DLD1 (cell line): Measurements from ENCODE around the gene STAMBPL1.
"Not testable (repeated sequence)": the region's sequence is repeated elsewhere in the genome, so short reads cannot be mapped to it uniquely, and the experiment has no call there.

ENCODE experiments used
- in situ Hi-C: cut with HindIII; loops from 2 replicates; pipeline ENCODE4 v1.10.0; 2017; ENCODE audit warnings: low sequenced_read_pairs

Gene STAMBPL1

DNA sequence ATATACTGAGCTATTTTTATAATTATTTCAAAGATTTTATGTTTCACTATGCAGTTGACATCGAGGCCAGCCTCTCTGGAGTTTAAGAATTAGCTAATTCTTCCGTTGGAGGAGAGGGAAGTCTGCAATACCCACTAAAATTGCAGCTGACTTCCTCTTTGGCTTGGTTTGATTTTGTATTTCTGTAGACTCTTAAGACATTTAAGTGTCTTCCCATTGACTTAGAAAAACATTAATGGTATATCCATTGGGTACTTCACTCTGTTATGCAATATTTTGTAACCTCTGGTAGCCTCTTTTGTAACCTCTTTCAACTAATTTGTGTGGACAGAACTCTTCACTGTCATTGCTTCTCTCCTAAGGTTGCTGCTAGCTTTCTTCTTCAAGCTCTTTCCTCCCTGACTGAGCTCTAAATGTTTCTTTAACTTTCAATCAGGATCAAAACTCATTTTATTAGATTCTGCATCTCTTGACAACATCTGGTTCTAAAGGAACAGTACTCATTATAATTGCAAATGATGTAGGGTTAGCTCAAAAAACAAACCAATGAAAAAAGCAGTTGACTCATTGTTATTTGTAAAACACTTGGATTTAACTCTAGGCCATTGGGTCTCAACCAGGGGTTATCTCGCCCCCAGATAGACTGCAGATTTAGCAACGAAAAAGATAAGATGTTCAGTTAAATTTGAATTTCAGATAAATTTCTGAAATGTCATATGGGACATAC is 26.7 kb upstream of the STAMBPL1 start:
- in situ Hi-C loops: no loop called here

GRCh38 chr10:88854684-88855083 is 25.4 kb upstream of the STAMBPL1 start:
- in situ Hi-C loops: no loop called here

DNA sequence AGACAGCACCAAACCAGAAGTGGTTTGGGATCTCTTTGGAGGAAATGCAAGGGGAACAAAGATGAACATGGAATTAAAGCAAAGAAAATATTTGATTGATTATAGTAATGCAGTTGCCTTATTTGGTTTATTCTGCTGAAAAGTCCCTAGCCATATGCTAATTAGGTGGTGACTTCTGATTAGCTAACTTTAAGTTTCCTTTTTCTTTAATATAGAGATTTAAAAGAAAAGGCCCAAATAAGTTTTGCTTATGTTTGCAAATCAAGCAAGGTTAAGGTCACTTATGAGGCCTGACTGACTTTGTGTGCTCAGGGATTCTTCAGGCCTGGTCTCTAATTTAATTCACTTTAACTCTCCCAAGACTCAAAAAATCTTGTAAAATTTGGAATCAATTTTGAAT is 22.2 kb upstream of the STAMBPL1 start:
- in situ Hi-C loops: no loop called here

- in situ Hi-C loops: no loop called here
These were observed 21.6 kb upstream of the STAMBPL1 start for GRCh38 chr10:88858491-88858890.

DNA sequence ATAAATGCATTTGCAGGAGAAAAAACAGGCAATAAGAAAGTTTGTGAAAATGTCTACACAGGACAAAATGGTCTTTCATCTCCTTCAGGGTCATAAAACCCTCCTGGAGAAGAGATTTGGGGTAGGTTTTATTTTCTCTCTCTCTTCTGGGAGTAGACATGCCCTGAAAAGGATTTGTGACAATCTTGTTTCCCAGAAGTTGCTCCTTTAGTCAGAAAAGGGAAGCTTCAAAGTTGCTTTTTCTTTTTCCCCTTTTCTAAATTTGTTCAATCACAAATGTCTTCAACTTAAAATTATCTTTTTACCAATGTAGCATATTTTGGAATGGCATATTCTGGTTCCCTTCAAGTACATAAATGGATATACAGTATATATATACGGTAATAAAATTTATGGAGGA is 19.0 kb upstream of the STAMBPL1 start:
- in situ Hi-C loops: no loop called here

DNA sequence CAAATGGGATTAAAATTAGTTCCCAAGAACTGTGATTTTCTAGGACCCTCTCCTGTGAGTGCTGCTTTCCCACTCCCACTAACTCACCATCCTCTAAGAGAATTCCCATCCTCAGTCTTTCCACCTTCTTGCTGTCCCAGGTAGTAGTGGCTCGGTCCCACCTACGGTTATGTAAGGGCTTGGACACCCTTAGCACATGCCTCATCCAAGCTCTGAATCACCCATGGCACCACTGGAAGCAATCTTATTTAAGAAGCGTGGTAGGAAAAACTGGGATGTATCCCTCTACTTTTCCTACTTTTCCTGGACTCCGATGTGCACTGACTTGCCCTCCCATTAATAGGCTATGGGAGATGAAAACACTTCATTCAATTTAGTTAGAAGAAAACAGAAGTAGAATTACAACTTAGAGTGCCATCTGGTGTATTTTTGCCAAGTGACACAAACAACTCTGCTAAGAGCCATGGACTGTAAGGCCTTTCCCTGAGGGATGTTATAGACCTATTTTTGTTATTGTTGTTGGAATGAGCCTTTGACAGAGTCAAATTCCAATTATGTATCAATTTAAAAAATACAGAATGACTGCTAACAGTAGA is 14.7 kb upstream of the STAMBPL1 start:
- in situ Hi-C loops: no loop called here

- in situ Hi-C loops: no loop called here
These were observed 13.6 kb upstream of the STAMBPL1 start for GRCh38 chr10:88866454-88866853.

DNA sequence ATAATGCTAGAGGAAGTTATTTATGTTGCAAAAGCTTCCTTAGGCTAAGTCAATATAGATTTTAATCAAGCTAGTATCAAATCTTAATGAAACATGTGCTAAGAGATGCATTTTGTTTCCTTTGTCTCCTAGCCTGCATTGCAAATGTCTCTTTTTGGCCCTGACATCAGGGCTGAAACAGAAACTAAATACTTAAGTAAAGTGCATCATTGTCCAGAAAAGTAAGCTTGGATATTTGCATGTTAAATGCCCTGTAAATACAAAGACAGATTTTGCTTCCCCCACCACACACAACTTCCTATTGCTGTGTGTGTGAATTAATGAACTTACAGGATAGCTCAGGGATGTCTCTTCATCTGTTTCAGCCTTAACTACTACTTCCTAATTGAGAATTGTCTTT is 10.0 kb upstream of the STAMBPL1 start:
- in situ Hi-C loops: no loop called here

DNA sequence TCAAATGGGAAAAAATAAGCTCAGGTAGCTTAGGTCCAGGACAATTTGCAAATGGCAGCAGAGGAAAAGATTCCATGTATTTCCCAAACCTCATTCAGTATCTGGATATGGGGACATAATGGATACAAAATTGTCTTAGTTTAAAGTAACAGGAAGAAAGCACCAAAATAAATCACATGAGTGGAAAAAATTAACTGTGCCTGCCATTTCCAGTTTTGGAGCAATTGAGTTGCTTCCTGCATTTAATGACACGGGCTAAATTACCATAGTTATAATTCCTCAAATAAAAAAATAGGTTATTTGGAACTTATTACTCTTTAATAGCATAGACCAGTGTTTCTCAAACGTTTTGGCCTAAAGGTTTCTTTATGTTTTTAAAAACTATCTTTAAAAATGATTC is 6.3 kb upstream of the STAMBPL1 start:
- in situ Hi-C loops: no loop called here

- in situ Hi-C loops: no loop called here
These were observed 5.8 kb upstream of the STAMBPL1 start for GRCh38 chr10:88874281-88874680.

GRCh38 chr10:88875081-88875480 is 5.0 kb upstream of the STAMBPL1 start:
- in situ Hi-C loops: no loop called here

GRCh38 chr10:88877298-88877697 is 2.7 kb upstream of the STAMBPL1 start:
- in situ Hi-C loops: no loop called here

- in situ Hi-C loops: no loop called here
These were observed 434 bp downstream of the STAMBPL1 start for GRCh38 chr10:88880282-88881076.

DNA sequence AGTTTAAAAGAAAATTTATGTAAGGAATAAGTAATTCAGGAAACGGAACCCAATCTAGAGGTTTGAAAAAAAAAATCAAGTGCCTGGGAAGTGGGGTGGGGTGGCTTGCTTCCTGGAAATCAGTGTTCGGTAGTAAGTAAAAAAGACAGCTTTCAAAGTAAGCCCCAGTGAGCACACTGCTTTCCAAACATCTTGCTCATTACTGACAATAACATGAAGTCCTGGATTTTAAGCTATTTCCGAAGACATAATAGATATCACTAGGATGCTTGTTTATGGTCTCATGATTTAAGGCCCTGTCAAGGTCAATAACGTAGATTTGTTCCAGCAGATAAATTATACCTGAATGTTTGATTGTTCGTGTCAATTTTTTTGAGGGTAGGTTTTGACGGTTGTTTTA is 1.3 kb downstream of the STAMBPL1 start:
- in situ Hi-C loops: no loop called here

DNA sequence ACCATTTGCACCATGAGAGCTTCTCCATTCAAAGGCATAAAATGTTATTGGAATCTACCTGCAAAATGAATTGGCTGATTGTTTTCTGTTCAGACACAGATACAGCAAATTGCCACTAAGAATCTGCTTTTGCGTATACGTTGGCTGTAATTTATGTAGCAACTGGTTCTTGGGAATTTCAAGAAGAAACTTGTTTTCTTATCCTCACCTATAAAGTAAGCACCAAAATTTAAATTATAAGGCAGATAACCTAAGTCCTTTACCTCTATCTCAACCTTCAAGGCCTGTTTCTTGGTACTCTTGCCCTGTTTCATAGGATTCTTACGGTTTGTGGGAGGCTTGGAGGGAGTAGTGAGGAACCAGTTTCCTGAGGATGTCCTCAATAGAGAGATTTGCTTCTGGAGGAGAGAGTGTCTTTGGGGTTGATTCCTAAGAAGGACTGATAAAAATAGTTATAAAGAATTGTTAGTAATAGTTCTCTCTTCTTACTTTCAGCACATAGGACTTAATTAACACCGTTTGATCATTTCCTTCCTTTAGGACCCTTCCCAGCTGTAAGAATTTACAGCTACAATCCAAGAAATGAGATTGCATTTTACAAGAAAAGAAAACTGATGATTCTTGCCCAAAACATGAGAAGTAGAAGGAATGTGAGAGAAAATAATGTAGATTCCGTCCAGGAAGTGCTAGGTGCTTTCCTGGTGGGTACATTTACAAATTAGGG is 2.0 kb downstream of the STAMBPL1 start:
- in situ Hi-C loops: no loop called here

GRCh38 chr10:88882646-88883447 is 2.8 kb downstream of the STAMBPL1 start:
- in situ Hi-C loops: not testable (repeated sequence)

DNA sequence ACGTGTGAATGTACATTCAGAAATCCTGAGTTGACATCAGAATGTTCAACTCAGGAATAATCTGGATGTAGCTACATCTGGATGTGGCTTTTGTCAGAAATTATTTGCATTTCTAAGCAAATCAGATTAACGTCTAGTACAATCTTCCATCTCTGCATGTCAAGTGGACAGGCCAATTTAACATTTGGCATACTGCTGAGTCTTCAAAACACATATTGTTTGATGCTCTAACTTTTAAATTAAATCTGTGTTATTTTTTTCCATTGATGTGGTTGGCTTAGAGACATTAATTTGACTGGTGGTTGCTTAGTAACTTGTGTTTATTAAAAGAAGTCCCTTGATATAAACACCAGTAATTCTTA is 3.4 kb downstream of the STAMBPL1 start:
- in situ Hi-C loops: no loop called here

DNA sequence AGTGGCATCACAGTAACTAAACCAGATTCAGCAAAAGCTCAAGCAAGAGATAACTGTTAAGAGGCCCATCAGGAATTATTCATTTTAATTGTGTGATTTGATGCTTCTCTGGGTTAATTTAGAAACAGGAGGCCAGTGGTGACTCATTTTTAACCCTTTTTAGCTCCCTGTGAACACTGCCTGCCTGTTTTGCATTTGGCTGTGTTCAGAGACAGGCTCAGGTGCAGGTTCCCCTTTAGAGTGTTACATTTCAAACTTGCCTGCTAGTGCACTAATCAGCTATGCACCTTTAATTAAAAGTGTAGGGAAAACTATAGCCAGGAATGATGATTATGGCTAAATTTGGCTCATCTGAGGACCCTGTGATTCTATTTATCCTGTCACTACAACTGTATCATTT is 6.5 kb downstream of the STAMBPL1 start:
- in situ Hi-C loops: no loop called here

GRCh38 chr10:88888810-88889445 is 8.9 kb downstream of the STAMBPL1 start:
- in situ Hi-C loops: no loop called here
